Measurements from ENCODE around the gene MRPL9.

GRCh38 chr1:151773702-151774101, 10.4 kb upstream of the MRPL9 start:
- TF ChIP-seq CTCF (IDR thresholded peaks at IDR 0.05; ENCODE audit: low read depth, low read length, poor library complexity, severe bottlenecking) (no peak), EZH2phosphoT487 (IDR thresholded peaks at IDR 0.05; ENCODE audit: borderline replicate concordance, low read length) (no peak)
